ENCODE measurements around the gene DGAT2. TPM values are rescaled to one million over a fixed set of nuclear protein-coding genes. Genes with fewer than 3 reads are reported as not detected.

The DGAT2 gene
- total RNA-seq, 1 donor from 2014 or later, result 6.2 TPM

- Histone ChIP-seq H3K36me3 (no peaks in the 10 kb centered on the region), H3K4me3 (no peak overlapping the region), H3K27me3 (no peaks in the 10 kb centered on the region), H3K9me3 (no peaks in the 10 kb centered on the region), H3K27ac (no peak overlapping the region), H3K4me1 (no peaks in the 10 kb centered on the region)
- TF ChIP-seq CTCF (IDR thresholded peaks at IDR 0.05), result no peak
- DNase-seq (no peak), ATAC-seq (no peak)
- intact Hi-C loops (cut with DNase I), result no loop called here
Measured at GRCh38 chr11:75793966-75794365, 25.4 kb downstream of the DGAT2 start.

GRCh38 chr11:75795276-75796090 is 26.9 kb downstream of the DGAT2 start:
- Histone ChIP-seq H3K9me3 (no peaks in the 10 kb centered on the region), H3K4me1 (no peaks in the 10 kb centered on the region), H3K27ac (no peak overlapping the region), H3K36me3 (no peaks in the 10 kb centered on the region), H3K4me3 (no peak overlapping the region), H3K27me3 (no peaks in the 10 kb centered on the region)
- TF ChIP-seq CTCF (IDR thresholded peaks at IDR 0.05), result no peak
- ATAC-seq (no peak), DNase-seq (no peak)
- intact Hi-C loops (cut with DNase I), result no loop called here

GRCh38 chr11:75796091-75796435 is 27.5 kb downstream of the DGAT2 start:
- no peak for ATAC-seq
- Histone ChIP-seq H3K4me3 (no peak overlapping the region), H3K27me3 (no peaks in the 10 kb centered on the region), H3K4me1 (no peaks in the 10 kb centered on the region), H3K27ac (no peak overlapping the region), H3K9me3 (no peaks in the 10 kb centered on the region), H3K36me3 (no peaks in the 10 kb centered on the region)
- intact Hi-C loops (cut with DNase I), result no loop called here
- DNase-seq, result no peak
- no peak for TF ChIP-seq CTCF (IDR thresholded peaks at IDR 0.05)

GRCh38 chr11:75797116-75797515 is 28.5 kb downstream of the DGAT2 start:
- H3K4me1 ChIP-seq, result no peaks in the 10 kb centered on the region
- H3K9me3 ChIP-seq, result no peaks in the 10 kb centered on the region
- ATAC-seq (no peak), DNase-seq (no peak)
- no peak overlapping the region for H3K4me3 ChIP-seq
- no peak overlapping the region for H3K27ac ChIP-seq
- intact Hi-C loops (cut with DNase I), result no loop called here
- H3K36me3 ChIP-seq, result no peaks in the 10 kb centered on the region
- no peaks in the 10 kb centered on the region for H3K27me3 ChIP-seq
- no peak for TF ChIP-seq CTCF (IDR thresholded peaks at IDR 0.05)

- H3K9me3 ChIP-seq, result no peaks in the 10 kb centered on the region
- H3K27ac ChIP-seq, result no peak overlapping the region
- ATAC-seq (no peak), DNase-seq (no peak)
- no peak for TF ChIP-seq CTCF (IDR thresholded peaks at IDR 0.05)
- H3K4me3 ChIP-seq, result no peak overlapping the region
- H3K27me3 ChIP-seq, result no peaks in the 10 kb centered on the region
- no peaks in the 10 kb centered on the region for H3K36me3 ChIP-seq
- H3K4me1 ChIP-seq, result no peaks in the 10 kb centered on the region
- intact Hi-C loops (cut with DNase I), result no loop called here
Measured at GRCh38 chr11:75797792-75798191, 29.2 kb downstream of the DGAT2 start.

Data from upper lobe of right lung (tissue), 1 donor.